Left lung (tissue), 10 donors: ENCODE results near the gene GNAL. TPM values are rescaled to one million over a fixed set of nuclear protein-coding genes. Genes with fewer than 3 reads are reported as not detected.

Experiments
- ATAC-seq: fragments of 200-7000 bp; cut with Tn5 transposase; one replicate; pipeline ENCODE4 v1.9.1; 2020; ENCODE audit warnings: moderate library complexity
- DNase-seq, 4 donors: peaks; one replicate each; pipeline ENCODE4 v3.0.0-alpha.2; 2013 to 2020
- H3K27ac ChIP-seq, 2 donors: fragments of 200-600 bp; sonication (generic) in 1 of 2; one replicate each; pipeline versions ENCODE4 v1.5.0 to v1.8.0; 2020 to 2021
- H3K27me3 ChIP-seq, 2 donors: fragments of 200-600 bp; sonication (generic) in 1 of 2; one replicate each; pipeline versions ENCODE4 v1.5.0 to v1.8.0; 2020 to 2021
- H3K36me3 ChIP-seq, 2 donors: fragments of 200-600 bp; sonication (generic) in 1 of 2; one replicate each; pipeline versions ENCODE4 v1.5.0 to v1.8.0; 2020 to 2021
- H3K4me1 ChIP-seq, 2 donors: fragments of 200-600 bp; one replicate each; pipeline ENCODE4 v1.8.0; 2021
- H3K4me3 ChIP-seq, 2 donors: fragments of 200-600 bp; sonication (generic) in 1 of 2; one replicate each; pipeline versions ENCODE4 v1.5.0 to v1.8.0; 2020 to 2021; ENCODE audit warnings: mild to moderate bottlenecking in 1 of 2
- H3K9me3 ChIP-seq, 2 donors: fragments of 200-600 bp; sonication (generic) in 1 of 2; one replicate each; pipeline versions ENCODE4 v1.5.0 to v1.8.0; 2020 to 2021
- intact Hi-C, 2 donors: fragments of 100-400 bp; cut with DNase I; formaldehyde crosslinking; loops; one replicate each; pipeline versions ENCODE4 v1.11.2 to v1.14.2; 2022
- polyA plus RNA-seq, 6 donors: library from polyadenylated mRNA; unstranded; fragments of 120-200 nt; gene quantifications; one replicate each; pipeline ENCODE4 v1.2.1, GENCODE V29; 2013; ENCODE audit not compliant: insufficient read length in 6 of 6
- total RNA-seq, 2 donors: library from RNA; stranded (reverse); fragmentation: NEBNext Ultra II Directional; extraction: Animal tissue kit (Norgen Biotek cat#: 25700); gene quantifications; one replicate each; pipeline ENCODE4 v1.2.1, GENCODE V29; 2021
- TF ChIP-seq, protein P1 (sequence below), 2 donors: fragments of 200-600 bp; sonication (generic) in 1 of 2; IDR thresholded peaks; one replicate each; pipeline versions ENCODE4 v1.5.0 to v1.8.0; 2021; ENCODE audit warnings: antibody characterized with exemption in 2 of 2
- donor health status: DM: no; HTN: yes; CAD: no.
- donor health status: DM: no; HTN: no; CAD: no.

The GNAL gene
- total and polyA plus RNA-seq, 8 donors = 1.8 to 5.7 (median 2.8) TPM

DNA sequence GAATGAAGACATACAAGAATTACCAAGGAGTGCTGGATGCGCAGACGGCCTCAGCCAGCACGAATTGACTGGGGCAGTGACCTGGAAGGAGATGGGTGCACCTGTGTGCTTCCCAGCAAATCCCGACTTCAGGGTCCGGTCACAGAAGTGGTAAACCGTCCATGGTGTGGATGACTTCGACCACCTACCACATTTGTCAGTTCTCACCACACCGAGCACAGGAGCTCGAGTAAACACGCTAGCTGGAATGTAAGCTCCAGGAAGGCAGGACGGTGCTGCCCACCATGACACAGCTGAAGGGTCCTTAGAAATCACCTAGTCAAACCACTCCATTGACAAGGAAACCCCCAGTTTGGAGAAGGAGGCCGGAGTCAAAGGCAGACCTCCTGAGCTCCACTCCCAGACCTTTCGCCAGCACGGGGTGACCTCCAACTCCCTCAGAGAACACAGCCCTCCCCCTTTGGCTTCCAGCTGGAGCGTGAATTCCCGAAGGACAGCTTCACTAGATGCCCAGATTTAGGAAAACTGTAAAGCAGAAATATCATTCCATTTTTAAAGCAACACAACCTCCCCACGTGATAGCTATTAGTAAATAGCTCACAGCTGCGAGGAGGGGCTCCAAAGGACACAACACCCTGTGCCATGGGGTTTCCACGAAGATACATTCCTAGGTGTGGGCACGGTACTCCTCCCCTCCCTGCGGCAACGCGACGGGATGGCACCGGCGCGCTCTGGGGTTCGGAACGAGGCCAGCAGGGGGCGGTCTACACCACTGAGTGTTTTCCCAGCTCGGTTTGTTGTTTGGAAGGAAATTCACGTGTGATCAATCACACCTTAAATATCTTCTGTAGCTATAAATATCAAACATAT is 34.1 kb upstream of the GNAL start:
- TF ChIP-seq, protein P1, sequence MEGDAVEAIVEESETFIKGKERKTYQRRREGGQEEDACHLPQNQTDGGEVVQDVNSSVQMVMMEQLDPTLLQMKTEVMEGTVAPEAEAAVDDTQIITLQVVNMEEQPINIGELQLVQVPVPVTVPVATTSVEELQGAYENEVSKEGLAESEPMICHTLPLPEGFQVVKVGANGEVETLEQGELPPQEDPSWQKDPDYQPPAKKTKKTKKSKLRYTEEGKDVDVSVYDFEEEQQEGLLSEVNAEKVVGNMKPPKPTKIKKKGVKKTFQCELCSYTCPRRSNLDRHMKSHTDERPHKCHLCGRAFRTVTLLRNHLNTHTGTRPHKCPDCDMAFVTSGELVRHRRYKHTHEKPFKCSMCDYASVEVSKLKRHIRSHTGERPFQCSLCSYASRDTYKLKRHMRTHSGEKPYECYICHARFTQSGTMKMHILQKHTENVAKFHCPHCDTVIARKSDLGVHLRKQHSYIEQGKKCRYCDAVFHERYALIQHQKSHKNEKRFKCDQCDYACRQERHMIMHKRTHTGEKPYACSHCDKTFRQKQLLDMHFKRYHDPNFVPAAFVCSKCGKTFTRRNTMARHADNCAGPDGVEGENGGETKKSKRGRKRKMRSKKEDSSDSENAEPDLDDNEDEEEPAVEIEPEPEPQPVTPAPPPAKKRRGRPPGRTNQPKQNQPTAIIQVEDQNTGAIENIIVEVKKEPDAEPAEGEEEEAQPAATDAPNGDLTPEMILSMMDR (IDR thresholded peaks at IDR 0.05) = peak; percentile 72 to 83
- Histone ChIP-seq H3K36me3 (no peaks in the 10 kb centered on the region), H3K9me3 (peaks cover 0 to 4% of the 10 kb centered on the region in 2 donors), H3K4me1 (peaks cover 2 to 7% of the 10 kb centered on the region in 2 donors), H3K27ac (no peak overlapping the region), H3K27me3 (peaks cover 0 to 27% of the 10 kb centered on the region in 2 donors), H3K4me3 (no peak overlapping the region)
- DNase-seq = peak; percentile 36 to 85 (median 45)
- intact Hi-C loops = no loop called here
- peak; percentile 83 for ATAC-seq

DNA sequence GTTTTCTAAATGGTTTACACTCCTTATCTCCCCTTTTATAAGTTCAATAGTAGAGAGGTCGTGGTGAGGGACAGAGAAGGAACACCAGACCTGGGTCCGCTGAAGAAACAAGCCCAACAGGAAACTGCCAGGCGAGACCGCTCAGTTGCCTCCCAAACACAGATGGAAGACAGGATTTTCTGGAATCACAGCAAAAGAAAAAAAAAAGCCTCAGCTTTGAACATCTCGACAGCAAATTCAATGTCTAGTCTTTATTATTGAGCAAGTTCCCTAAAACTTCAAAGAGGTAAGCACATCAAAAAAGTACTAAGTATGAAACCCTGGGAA is 33.5 kb upstream of the GNAL start:
- TF ChIP-seq, protein P1 (IDR thresholded peaks at IDR 0.05) = no peak
- Histone ChIP-seq H3K36me3 (no peaks in the 10 kb centered on the region), H3K4me1 (peaks cover 2 to 7% of the 10 kb centered on the region in 2 donors), H3K27me3 (peaks cover 0 to 27% of the 10 kb centered on the region in 2 donors), H3K27ac (no peak overlapping the region), H3K4me3 (no peak overlapping the region), H3K9me3 (no peaks in the 10 kb centered on the region)
- peak in 1 of 4 donors; percentile 19 for DNase-seq
- intact Hi-C loops = no loop called here
- no peak for ATAC-seq

DNA sequence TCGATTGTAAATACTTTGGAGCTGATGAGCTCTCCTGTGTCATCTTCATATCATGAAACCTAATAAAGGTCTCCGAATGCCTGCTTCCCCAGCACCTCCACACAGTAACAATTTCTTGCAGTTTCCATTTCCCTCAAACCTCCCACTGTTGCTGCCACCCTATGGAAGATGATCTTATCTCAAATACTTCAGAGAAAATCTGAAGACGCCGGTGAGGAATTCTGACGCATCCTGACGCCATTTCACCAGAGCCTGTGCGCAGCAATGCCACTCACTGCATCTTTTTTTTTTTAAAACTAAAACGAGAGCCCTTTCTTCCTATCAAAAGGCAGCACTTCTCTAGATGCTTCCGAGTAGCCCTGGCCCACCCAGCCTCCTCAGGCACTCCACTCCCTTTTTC is 31.9 kb upstream of the GNAL start:
- ATAC-seq (no peak), DNase-seq (no peak)
- Histone ChIP-seq H3K4me1 (peaks cover 2 to 7% of the 10 kb centered on the region in 2 donors), H3K4me3 (no peak overlapping the region), H3K27me3 (peaks cover 0 to 27% of the 10 kb centered on the region in 2 donors), H3K27ac (no peak overlapping the region), H3K36me3 (no peaks in the 10 kb centered on the region), H3K9me3 (no peaks in the 10 kb centered on the region)
- TF ChIP-seq, protein P1 (IDR thresholded peaks at IDR 0.05) = no peak
- intact Hi-C loops = no loop called here

DNA sequence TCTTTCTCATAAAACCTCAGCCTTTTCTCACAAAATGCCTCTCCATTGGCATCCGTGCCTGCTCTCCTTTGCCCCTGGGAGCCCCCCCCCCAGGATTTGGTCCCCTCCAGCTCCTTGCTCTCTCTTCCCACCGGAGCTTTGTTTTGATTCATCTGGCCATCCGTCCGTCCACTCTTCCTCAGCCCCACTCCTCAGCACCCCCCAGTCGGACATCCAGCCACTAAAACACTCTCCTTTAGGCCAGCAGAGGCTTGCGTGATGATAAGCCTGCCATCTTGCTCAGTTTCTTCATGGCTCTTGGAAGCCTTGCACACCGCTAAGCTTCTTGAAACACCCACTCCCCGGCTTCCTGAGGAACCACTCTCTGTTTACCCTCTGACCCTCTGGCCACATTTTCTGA is 31.5 kb upstream of the GNAL start:
- Histone ChIP-seq H3K36me3 (no peaks in the 10 kb centered on the region), H3K9me3 (no peaks in the 10 kb centered on the region), H3K4me1 (peaks cover 2 to 7% of the 10 kb centered on the region in 2 donors), H3K27me3 (peaks cover 0 to 28% of the 10 kb centered on the region in 2 donors), H3K27ac (no peak overlapping the region), H3K4me3 (no peak overlapping the region)
- DNase-seq (no peak), ATAC-seq (no peak)
- TF ChIP-seq, protein P1 (IDR thresholded peaks at IDR 0.05) = no peak
- intact Hi-C loops = no loop called here

DNA sequence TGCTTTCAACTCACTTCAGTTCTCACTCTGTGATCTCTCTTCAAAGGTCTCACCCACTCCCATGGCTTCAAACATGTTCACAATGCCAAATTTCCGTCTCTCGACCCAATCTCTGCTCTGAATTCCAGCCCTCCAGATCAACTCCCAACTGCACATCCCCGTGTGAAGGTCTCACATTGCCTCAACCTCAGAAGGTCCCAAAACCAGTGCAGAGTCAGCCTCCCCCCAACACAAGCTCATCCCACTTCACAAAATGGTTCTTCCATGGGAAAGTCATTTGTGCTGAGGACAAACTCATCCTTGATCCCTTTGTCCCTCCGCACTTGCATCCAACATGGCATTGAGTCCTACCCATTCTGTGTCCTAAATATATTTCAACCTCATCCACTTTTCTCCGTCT is 31.0 kb upstream of the GNAL start:
- intact Hi-C loops = no loop called here
- ATAC-seq (no peak), DNase-seq (no peak)
- no peaks in the 10 kb centered on the region for H3K36me3 ChIP-seq
- H3K27me3 ChIP-seq = peaks cover 0 to 33% of the 10 kb centered on the region in 2 donors
- no peak overlapping the region for H3K4me3 ChIP-seq
- H3K4me1 ChIP-seq = peaks cover 2 to 7% of the 10 kb centered on the region in 2 donors
- H3K9me3 ChIP-seq = no peaks in the 10 kb centered on the region
- no peak overlapping the region for H3K27ac ChIP-seq
- TF ChIP-seq, protein P1 (IDR thresholded peaks at IDR 0.05) = no peak
